Head of caudate nucleus (tissue), 42 donors: ENCODE results near the gene ZBTB20.

ENCODE experiments used
- DNase-seq, 42 donors: peaks; one replicate each; pipeline versions ENCODE4 v3.0.0 to v3.0.0-alpha.2; 2020 to 2021; ENCODE audit warnings: mixed read lengths in 7 of 42
- intact Hi-C: fragments of 100-400 bp; cut with DNase I; formaldehyde crosslinking; loops from one replicate; pipeline ENCODE4 v1.15.0; 2022

Gene ZBTB20

DNA sequence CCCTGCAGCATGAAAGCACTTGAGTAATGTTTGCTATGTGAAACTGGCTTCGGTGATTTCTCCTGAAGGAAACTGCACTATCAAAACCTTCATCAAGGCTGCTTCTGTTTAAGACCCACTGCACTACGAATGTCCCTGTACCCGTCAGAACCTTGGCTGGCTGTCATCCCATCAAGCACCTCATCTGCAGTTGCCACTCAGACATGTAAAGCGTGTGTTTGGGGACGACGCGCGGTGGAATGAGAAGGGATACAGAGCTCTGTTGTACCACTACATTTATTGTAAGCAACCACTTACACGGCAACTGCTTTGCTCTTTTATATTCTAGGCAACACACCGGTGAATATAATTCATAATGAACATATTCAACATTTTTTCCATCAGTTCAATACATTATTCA lies 705.7 kb downstream of the ZBTB20 start:
- intact Hi-C loops: no loop called here
- peak in 15 of 42 donors; percentile 8 to 47 (median 35) for DNase-seq

DNA sequence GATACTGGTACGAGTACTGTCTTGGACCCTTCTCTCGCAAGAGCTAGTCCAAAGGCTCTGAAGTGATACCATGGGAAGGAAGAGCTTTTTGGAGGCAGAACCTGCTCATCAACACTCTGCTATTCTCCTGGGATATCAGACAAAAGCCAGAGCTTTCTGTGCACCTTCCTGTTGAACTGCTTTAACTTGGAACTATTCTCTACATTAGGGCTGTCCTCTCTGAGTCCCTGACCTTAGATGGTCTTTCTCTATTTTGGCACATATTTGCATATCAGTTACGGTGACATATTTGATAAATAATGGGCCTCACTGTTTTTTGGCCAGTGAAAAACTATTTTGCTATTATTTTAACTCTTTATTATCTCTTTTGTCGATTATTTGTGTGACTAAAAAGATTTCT lies 706.4 kb downstream of the ZBTB20 start:
- no peak for DNase-seq
- intact Hi-C loops: no loop called here

DNA sequence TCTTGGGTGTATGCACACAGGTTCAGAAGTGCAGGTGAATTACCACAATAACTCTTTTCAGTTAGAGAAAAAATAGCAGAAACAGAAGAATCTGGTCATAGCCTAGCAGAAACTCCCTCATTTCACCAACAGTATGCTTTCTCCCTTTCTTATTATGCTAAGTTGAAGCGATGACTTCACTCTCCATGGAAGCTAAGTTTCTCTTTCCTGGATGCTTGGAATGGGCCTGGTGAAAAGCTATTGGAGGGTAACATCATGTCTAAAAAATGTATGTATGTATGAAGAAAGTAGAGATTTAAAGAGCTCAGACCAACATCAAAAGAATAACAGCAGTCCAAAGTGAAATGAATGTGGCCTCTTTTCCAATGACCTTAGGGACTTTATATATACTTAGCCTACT lies 707.8 kb downstream of the ZBTB20 start:
- intact Hi-C loops: no loop called here
- no peak for DNase-seq

DNA sequence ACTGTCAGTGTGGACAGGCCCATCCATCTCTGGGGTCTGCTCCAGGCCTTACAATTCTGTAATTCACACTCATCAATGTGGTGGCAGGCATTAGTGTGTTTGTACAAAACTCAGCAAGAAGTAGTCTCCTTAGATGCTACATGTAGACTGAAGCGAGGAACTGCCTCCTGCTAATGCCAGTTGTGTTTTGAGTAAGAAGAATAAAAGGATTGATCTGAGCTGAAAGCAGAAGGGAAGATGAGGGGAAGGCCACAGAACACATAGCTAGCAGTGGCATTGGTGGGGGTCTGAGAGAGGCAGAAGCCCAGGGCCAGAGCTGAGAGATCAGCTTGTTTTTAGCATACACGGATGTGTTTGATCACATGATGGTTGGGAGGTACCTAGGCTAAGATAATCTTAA lies 709.2 kb downstream of the ZBTB20 start:
- DNase-seq: no peak
- intact Hi-C loops: no loop called here

DNA sequence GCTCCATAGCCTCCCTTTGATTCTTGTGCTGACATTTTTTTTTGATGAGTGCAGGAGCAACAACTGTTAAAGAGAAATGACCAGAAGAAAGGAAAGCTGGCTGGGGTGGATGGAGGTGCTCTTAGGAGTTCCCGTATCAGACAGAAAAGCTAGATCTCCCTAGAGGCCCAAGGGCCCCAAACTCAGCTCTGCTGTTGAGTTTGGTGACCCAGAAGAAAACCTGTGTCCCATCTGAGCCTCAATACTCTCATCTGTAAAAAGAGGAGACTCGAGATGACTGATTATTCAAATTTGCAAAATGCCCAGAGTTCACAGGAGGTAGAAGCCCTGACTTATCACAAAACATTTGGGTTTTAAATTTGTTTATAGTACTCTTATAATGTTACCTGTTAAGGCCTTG lies 710.9 kb downstream of the ZBTB20 start:
- DNase-seq: no peak
- intact Hi-C loops: no loop called here

DNA sequence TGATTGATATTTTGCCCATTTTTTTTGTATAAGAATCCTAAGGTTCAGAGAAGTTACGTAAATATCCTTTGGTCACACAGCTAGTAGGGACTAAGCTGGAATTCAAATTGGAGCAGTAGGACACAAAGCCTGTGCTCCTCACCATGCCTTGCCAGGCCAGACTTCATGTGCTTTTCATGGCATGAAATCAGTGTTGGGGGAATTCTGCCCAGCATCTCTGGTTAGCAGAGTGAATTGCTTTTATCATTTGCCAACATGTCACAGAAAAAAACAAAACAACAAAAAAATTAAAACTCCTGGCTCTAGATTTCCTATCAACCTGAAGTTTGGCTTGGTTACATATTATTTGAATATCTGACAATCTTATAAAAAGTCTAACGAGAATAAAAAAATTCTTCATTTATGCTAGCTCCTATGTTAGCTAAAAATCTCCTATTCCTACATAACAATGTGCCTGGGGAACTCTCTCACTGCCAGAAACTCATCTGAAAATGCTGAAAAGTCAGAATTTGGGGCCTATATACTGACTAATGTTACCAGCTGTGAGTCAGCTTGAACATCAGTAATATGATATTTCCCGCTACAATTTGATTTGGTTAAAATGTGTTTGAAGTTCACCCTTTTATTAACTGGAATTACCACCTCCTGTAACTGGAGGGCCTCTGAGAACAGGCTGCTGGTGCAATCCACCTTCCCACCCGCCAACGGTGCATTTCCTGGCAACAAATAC lies 711.5 kb downstream of the ZBTB20 start:
- intact Hi-C loops: no loop called here
- no peak for DNase-seq

DNA sequence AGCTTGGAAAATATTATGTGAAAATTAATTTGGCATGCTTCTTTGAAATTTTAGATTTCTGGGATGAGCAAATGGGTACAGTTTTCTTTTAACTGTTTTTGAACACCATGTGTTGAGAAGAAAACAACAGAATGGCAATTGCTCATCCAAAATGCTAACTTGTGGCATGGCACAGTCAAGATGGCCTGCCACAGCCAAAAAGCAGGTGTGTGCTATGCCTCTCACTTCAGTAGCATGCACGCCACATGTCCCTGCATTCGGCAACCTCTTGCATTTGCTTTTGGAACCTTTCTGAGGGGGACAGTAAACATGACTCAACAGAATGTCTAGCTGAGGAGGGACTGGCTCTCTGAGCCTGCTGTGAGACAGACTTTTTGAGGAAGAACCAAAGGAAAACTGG lies 714.8 kb downstream of the ZBTB20 start:
- intact Hi-C loops: no loop called here
- no peak for DNase-seq

DNA sequence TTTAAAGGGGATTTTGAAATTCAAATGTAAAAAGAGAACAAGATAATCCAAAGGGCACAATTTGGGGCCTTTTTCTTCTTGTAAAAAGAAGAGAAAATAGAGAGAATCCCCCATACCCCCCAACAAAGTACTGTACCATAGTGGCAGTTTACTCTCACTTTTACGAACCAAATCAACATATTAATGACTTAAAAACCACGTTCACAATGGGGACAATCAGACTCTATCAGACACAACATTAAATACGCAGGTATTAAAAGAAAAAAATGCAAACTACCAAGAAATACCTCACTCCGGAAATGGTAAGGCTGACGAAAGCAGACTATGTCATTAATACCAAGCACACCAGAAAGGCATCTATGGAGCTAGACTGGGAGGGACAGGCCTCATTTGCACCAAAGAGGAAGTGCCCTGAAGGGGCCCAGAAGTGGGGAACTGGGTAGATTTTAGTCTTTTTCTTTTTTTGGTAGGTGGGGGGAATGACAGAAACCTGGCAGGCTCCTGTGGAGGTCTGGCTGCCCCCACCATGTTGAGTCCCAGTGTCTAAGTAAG lies 719.0 kb downstream of the ZBTB20 start:
- intact Hi-C loops: no loop called here
- DNase-seq: no peak

DNA sequence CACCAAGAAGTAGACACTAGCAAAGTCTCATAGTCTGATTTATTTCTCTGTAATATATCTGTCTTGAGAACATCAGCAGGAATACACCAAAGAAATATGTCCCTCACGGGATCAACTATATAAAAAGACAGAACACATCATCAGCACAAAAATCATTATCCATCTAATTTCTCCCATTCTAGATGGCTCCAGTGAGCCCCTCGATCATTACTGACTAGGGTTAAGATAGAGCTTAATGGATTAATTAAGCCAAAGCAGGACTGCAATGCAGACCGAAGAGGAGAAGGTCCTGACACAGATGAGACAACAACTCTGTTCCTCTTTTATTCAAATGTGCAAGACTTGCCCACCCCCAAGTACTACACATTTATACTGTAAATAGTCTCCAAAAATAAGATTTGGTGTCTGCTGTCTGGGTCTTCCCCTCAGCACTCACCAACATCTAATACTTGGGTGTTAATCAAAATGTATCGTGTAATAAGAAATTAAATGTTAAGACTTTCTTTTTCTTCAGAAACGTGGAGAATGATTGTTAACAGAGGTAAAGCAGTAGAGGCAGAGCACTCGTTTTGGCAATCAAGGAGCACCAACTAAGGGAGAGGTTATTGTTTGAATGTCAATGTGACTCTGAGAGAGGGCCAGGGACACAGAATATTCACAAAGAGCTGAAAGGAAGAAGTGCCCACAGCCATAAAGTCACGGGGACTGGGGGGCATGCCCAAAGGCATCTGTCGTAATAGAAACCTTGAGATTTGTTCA lies 719.6 kb downstream of the ZBTB20 start:
- intact Hi-C loops: no loop called here

DNA sequence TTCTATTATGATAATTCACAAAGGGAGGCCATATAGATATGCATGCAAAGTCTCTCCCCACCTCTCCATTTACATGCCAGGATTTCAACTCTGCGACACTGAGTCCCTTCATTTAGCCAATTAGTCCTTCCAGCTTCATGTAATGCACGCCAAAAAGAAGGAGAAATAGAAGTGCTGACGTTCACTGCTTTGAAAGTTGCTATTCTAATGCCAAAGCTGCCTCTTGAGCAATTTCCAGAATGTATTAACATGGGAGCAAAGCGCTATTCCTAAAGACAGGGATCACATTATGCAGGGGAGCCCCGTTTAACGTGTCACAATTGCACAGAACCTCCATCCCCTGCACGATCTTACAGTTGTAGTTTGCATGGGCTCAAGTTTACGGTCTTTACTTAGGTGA lies 722.8 kb downstream of the ZBTB20 start:
- intact Hi-C loops: no loop called here

More for the DNA sequence above, 719.6 kb downstream of the ZBTB20 start:
- no peak for DNase-seq

DNA sequence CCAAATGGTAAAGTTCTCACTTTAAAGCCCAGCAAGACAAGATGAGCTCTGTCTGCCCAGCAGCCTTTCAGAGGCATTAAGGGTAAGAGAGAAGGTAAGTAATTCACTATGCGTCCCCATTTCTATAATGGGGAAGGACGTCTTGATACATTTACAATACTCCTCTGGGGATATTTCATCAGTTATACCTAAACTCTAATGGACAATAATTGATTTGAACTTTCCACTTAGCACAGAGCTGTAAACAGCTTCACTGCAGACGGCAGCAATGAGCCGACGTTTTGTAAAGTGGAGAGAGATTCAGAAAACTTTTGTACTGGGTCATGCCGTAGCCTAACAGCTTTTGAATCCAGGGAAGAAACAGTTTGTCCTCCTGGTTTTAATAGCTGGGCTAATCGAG lies 725.9 kb downstream of the ZBTB20 start:
- intact Hi-C loops: no loop called here
- peak in 2 of 42 donors; percentile 23 to 37 for DNase-seq

More for the DNA sequence above, 722.8 kb downstream of the ZBTB20 start:
- DNase-seq: peak in 1 of 42 donors; percentile 24

DNA sequence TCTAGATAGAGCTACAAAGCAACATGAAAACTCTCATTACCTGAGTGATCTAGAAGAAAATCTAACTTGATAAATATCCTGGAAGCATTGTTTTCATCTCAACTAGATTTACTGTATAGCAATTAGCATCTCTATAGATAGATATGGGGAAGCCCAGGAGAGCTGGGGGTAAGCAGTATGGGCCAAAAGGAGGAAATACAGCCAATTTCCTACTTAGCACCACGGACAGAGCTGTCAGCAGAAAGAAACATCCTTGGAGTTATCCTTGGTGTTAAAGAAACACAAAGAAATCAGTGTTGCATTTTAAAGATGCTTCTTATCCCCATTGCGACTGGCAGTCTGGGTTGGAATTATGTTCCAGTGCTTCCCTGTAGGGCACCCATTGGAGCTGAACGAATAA lies 727.0 kb downstream of the ZBTB20 start:
- no peak for DNase-seq

DNA sequence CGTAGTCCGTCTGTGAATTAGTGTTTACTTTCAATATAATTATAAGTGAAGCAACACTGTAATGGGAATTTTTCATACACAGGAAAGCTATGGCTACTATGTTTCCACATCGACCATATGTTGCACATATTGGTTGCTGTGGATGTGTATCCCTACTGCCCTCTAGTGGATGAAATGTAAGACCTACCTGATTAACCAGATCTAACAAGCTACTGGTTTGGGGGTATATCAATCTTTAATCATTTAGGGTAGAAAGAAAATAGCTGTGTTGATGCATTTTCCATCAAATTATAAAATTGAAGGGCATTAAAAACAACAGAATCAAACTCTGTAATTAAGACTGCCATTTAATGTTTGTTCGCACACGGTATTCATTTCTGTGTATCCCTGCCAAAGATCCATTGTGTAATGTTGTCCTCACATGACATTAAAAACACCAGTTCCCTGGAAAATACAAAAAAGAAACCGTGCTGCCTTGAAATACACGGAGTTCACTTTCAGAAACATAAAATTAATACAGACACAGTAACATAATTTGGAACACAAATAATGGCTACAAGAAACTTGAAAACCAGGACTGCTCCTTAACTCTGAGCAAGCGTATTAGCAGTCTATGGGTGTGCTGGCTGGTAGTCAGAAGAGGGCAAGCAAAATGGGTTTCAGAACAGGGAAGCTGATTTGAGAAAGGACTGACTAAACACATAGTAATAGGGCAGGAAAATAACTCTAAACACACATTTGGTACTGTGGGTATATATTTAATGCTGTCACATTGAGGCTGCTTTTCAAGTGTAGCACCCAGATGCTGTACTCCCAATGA lies 728.2 kb downstream of the ZBTB20 start:
- DNase-seq: peak in 2 of 42 donors; percentile 36 to 54
- intact Hi-C loops: loop anchor here (2.0 kb wide), 1 partner anchor 34 kb away; no protein-coding TSS in a partner anchor

More for the DNA sequence above, 727.0 kb downstream of the ZBTB20 start:
- intact Hi-C loops: no loop called here

DNA sequence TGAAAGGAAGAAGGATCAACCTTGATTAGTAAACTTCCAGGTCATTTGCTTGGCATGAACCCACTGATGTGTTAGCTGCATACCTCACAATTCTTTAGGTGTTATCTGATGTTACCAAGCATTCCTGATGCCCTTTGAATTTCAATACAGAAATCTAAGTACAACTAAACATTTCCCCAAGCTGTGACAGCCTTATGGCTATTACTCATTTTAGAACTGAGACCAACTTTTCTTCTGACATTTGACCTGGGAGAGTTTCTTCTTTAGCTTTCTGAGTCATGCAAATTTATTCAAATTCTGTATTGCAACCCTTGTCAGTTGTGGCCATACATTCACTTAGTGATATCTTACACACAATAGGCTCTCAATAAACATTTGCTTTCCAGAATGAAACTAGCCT lies 729.0 kb downstream of the ZBTB20 start:
- DNase-seq: no peak
- intact Hi-C loops: loop anchor here (2.0 kb wide), 1 partner anchor 33 kb away; no protein-coding TSS in a partner anchor

DNA sequence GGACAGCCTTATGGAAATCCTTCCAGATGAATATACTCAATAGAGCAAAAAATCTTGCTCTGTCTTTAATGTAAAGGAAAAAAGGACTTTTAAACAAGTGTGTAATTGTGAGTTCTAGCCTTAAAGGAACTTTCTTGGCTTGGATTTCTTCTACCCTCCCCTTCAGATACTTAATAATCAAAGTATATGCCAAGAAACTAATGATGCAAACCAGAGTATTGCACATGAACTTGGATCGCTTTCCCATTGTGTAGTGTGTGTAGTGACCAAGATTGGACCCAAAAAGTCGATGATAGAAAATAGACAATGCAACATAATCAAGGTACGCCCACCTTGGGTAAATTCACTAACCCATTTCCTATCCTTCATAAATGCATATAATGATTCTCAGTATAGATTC lies 729.4 kb downstream of the ZBTB20 start:
- intact Hi-C loops: loop anchor here (2.0 kb wide), 1 partner anchor 33 kb away; no protein-coding TSS in a partner anchor
- no peak for DNase-seq

DNA sequence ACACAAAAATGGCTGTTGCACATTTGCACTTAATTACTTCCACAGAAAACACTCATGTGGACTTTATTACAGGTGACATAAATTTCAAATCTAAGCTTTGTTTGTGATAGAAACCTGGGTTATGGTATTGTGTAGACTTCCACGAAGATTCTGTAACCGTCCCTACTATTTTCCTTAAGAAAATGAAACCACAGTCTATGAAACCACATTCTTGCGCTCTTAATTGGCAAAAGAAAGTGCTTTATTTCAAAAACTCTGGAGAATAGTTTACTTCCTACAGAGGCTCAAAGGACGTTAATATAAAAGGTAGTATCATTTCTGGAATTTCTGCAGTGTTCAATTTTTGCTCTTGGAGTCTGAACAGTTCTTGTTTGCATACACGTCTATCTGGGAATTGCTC lies 729.8 kb downstream of the ZBTB20 start:
- intact Hi-C loops: no loop called here
- no peak for DNase-seq

DNA sequence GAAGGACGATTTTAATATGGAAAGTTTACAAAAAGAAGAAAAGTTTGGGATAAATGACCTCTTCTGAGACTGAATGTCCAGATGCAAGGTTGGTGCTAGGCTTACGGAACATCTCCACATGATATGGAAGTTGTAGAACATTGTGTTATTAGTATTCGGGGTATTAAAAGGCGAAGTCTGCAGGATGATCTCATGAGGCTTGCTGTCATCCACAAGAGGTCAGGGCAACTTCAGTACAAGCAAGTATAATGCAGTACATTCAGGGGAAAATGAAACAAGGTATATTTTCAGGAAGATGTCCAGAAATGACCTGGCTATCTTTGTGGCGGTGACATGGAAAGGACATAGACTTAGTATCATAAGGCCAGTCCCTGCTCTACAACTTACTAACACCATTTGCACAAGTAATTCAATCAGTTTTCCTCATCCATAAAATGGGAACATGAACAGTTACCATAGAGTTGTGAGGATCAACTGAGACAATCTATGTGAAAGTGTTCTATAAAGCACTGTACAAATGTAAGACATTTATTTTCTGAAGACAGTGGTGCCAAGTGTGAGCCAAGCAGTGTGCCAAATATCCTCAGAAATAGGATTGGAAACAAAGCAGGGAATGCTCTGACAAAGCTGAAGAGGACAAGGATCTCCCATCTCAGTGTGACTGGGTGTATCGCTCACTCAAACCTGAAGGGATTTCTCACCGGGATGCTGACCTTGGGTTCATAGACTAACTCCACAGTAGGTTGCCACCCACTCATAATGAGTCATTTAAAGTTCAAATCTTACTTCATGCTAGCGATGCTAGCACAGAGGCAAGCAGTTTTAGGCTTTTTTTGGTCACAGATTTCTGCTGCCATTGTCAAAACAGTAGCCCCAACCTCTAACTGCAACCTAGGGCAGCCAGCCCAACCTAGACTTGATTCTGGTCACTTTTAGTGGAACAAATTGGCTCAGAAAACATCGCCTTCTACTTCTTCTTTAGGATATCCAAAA lies 735.0 kb downstream of the ZBTB20 start:
- DNase-seq: peak in 3 of 42 donors; percentile 8 to 41 (median 41)

DNA sequence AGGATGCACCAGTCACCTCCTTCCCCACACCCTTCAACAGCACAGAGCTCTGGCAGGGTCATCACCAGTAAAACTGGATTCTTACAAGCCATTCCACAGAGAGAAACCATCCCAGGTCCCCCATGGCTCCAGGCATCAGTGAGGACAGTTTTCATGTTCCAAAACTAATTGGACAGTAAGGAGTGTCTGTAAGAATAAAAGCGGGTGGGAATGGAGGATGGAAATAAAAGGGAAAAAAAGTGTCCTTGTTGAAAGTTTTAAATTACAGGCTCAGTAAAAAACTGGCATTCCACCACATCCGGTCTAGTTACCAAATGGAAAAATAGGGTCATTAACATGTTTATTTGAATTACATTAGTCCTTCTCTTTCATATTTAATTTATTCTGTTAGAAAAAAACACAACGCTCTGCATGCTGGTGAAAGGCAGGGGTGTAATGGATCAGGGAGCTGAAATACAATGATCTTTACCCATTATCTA lies 735.9 kb downstream of the ZBTB20 start:
- DNase-seq: no peak
- intact Hi-C loops: no loop called here

More for the DNA sequence above, 735.0 kb downstream of the ZBTB20 start:
- intact Hi-C loops: no loop called here
